GM18951 (cell line): Measurements from ENCODE around the gene LYPD8.

Experiments used
- POLR2A ChIP-seq: IDR thresholded peaks from 4 replicates; pipeline ENCODE4 v1.6.1; 2011; ENCODE audit warnings: mild to moderate bottlenecking; ENCODE audit not compliant: insufficient read length, insufficient read depth; ENCODE audit errors: extremely low read depth
- in situ Hi-C: fragments of 300-500 bp; cut with MboI; formaldehyde crosslinking; loops from one replicate; pipeline ENCODE4 v1.12.0; 2022; ENCODE audit warnings: low sequenced_read_pairs, mixed read lengths, inconsistent platforms; ENCODE audit not compliant: unreplicated experiment

Gene LYPD8

GRCh38 chr1:248751635-248752034, 3.9 kb downstream of the LYPD8 start:
- TF ChIP-seq POLR2A, result no peak
- in situ Hi-C loops, result no loop called here

GRCh38 chr1:248751142-248751541, 4.4 kb downstream of the LYPD8 start:
- TF ChIP-seq POLR2A, result no peak
- in situ Hi-C loops, result no loop called here

GRCh38 chr1:248750496-248750895, 5.1 kb downstream of the LYPD8 start:
- no peak for TF ChIP-seq POLR2A
- in situ Hi-C loops, result no loop called here

GRCh38 chr1:248748211-248748610, 7.3 kb downstream of the LYPD8 start:
- in situ Hi-C loops, result no loop called here
- no peak for TF ChIP-seq POLR2A

- in situ Hi-C loops, result no loop called here
These were observed 14.7 kb downstream of the LYPD8 start for GRCh38 chr1:248740876-248741275.

GRCh38 chr1:248739572-248740205, 15.9 kb downstream of the LYPD8 start:
- in situ Hi-C loops, result no loop called here
- TF ChIP-seq POLR2A, result no peak

More at GRCh38 chr1:248740876-248741275, 14.7 kb downstream of the LYPD8 start:
- no peak for TF ChIP-seq POLR2A

- no peak for TF ChIP-seq POLR2A
- in situ Hi-C loops, result no loop called here
These were observed 18.1 kb downstream of the LYPD8 start for GRCh38 chr1:248737457-248737856.

- in situ Hi-C loops, result no loop called here
- TF ChIP-seq POLR2A, result no peak
These were observed 18.6 kb downstream of the LYPD8 start for GRCh38 chr1:248736977-248737376.

GRCh38 chr1:248733566-248733965, 22.0 kb downstream of the LYPD8 start:
- TF ChIP-seq POLR2A, result no peak
- in situ Hi-C loops, result no loop called here

- in situ Hi-C loops, result no loop called here
- no peak for TF ChIP-seq POLR2A
These were observed 24.8 kb downstream of the LYPD8 start for GRCh38 chr1:248730507-248731335.

- in situ Hi-C loops, result no loop called here
- TF ChIP-seq POLR2A, result no peak
These were observed 41.3 kb downstream of the LYPD8 start for GRCh38 chr1:248714248-248714647.

GRCh38 chr1:248710305-248710900, 45.2 kb downstream of the LYPD8 start:
- in situ Hi-C loops, result no loop called here
- TF ChIP-seq POLR2A, result no peak

GRCh38 chr1:248704606-248705005, 51.0 kb downstream of the LYPD8 start:
- in situ Hi-C loops, result no loop called here
- TF ChIP-seq POLR2A, result no peak

- no peak for TF ChIP-seq POLR2A
- in situ Hi-C loops, result no loop called here
These were observed 51.9 kb downstream of the LYPD8 start for GRCh38 chr1:248703674-248704073.
